OCI-LY3 (cell line): Measurements from ENCODE around the gene MYO15B.

ENCODE experiments used
- EZH2phosphoT487 ChIP-seq: fragments of 200-600 bp; shearing (Covaris generic); IDR thresholded peaks from 2 replicates; pipeline ENCODE4 v1.6.1; 2018; ENCODE audit warnings: antibody characterized with exemption, mixed run types, low read depth
- TF ChIP-seq, protein P1 (sequence below): fragments of 200-600, 300-600 bp; sonication (generic); IDR thresholded peaks from 2 replicates; pipeline ENCODE4 v1.5.1; 2014; ENCODE audit warnings: antibody characterized with exemption, low read length, low read depth

DNA sequence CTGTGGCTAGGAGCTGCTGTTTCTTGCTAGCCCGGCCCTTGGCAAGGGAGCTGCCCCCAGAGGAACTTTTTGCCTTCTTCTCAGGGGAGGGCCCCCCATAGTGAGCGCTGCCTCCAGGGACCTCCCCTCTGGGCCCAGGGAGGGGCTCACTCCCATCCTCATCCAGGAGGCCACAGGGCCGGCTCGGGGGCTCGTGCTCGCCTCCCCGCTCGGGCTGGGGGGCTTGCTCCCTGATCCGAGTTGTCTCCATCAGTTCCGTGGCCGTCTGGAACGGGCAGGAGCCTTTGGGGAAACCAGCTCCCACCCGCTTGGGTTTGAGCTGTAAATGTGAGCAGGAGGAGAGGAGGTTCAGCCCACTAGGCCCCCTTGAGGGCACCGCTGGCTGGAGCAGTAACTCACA lies 41.6 kb downstream of the MYO15B start:
- TF ChIP-seq, protein P1, sequence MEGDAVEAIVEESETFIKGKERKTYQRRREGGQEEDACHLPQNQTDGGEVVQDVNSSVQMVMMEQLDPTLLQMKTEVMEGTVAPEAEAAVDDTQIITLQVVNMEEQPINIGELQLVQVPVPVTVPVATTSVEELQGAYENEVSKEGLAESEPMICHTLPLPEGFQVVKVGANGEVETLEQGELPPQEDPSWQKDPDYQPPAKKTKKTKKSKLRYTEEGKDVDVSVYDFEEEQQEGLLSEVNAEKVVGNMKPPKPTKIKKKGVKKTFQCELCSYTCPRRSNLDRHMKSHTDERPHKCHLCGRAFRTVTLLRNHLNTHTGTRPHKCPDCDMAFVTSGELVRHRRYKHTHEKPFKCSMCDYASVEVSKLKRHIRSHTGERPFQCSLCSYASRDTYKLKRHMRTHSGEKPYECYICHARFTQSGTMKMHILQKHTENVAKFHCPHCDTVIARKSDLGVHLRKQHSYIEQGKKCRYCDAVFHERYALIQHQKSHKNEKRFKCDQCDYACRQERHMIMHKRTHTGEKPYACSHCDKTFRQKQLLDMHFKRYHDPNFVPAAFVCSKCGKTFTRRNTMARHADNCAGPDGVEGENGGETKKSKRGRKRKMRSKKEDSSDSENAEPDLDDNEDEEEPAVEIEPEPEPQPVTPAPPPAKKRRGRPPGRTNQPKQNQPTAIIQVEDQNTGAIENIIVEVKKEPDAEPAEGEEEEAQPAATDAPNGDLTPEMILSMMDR: no peak
- no peak for TF ChIP-seq EZH2phosphoT487
